Smooth muscle cell (in vitro differentiated cells): ENCODE data around the gene TNS3. TPM values are rescaled to one million over a fixed set of nuclear protein-coding genes. Genes with fewer than 3 reads are reported as not detected.

Experiments used
- DNase-seq: peaks from one replicate; lab custom pipeline; 2025; ENCODE audit not compliant: unreplicated experiment; lab: John Stamatoyannopoulos, UW
- H2AFZ ChIP-seq: fragments of 200-600 bp; sonication (generic); 2 replicates; pipeline ENCODE4 v1.6.0; 2016; ENCODE audit warnings: antibody characterized with exemption, low read depth, mild to moderate bottlenecking
- H3F3A ChIP-seq: fragments of 200-600 bp; sonication (generic); 2 replicates; pipeline ENCODE4 v1.6.0; 2017; ENCODE audit warnings: antibody characterized with exemption, low read depth
- H3K27ac ChIP-seq: fragments of 200-600 bp; sonication (generic); 2 replicates; pipeline ENCODE4 v1.5.1; 2016; ENCODE audit warnings: low read depth, mild to moderate bottlenecking
- H3K27me3 ChIP-seq: fragments of 200-600 bp; sonication (generic); 2 replicates; pipeline ENCODE4 v1.6.1; 2016; ENCODE audit warnings: low read depth, mild to moderate bottlenecking
- H3K36me3 ChIP-seq: fragments of 200-600 bp; sonication (generic); 2 replicates; pipeline ENCODE4 v1.5.1; 2016; ENCODE audit warnings: low read depth
- H3K4me1 ChIP-seq: fragments of 200-600 bp; sonication (generic); 2 replicates; pipeline ENCODE4 v1.5.1; 2016; ENCODE audit warnings: low read depth
- H3K4me2 ChIP-seq: fragments of 200-600 bp; sonication (generic); 2 replicates; pipeline ENCODE4 v1.6.0; 2016; ENCODE audit warnings: mild to moderate bottlenecking
- H3K4me3 ChIP-seq: fragments of 200-600 bp; sonication (generic); 2 replicates; pipeline ENCODE4 v1.5.1; 2016; ENCODE audit warnings: mild to moderate bottlenecking
- H3K79me2 ChIP-seq: fragments of 200-600 bp; sonication (generic); 2 replicates; pipeline ENCODE4 v1.6.0; 2016; ENCODE audit warnings: low read depth, mild to moderate bottlenecking
- H3K9ac ChIP-seq: fragments of 200-600 bp; sonication (generic); 2 replicates; pipeline ENCODE4 v1.6.0; 2016; ENCODE audit warnings: low read depth
- H3K9me3 ChIP-seq: fragments of 200-600 bp; sonication (generic); replicated peaks from 2 replicates; pipeline ENCODE4 v1.5.1; 2016; ENCODE audit warnings: low read depth
- H4K20me1 ChIP-seq: fragments of 200-600 bp; sonication (generic); 2 replicates; pipeline ENCODE4 v1.6.0; 2016; ENCODE audit warnings: low read depth
- WGBS: methylation state at CpG from one replicate; pipeline ENCODE4 v1.1.7; 2016; ENCODE audit warnings: low lambda C conversion rate; 5-methylcytosine and 5-hydroxymethylcytosine counted together
- polyA plus RNA-seq: library from polyadenylated mRNA; unstranded; fragments of >200 nt; fragmentation: Nextera tagmentation; extraction: Ambion mirVana; gene quantifications from 2 replicates; pipeline ENCODE4 v1.2.1, GENCODE V29; 2016
- total RNA-seq: library from RNA; depleted of rRNA; stranded (reverse); fragments of >200 nt; gene quantifications from 2 replicates; pipeline ENCODE4 v1.2.3, GENCODE V29; 2014
- TF ChIP-seq, protein P1 (sequence below): fragments of 200-600 bp; sonication (generic); IDR thresholded peaks from 2 replicates; pipeline ENCODE4 v1.5.1; 2017; ENCODE audit warnings: borderline replicate concordance, mild to moderate bottlenecking, antibody characterized with exemption; ENCODE audit not compliant: insufficient read depth, poor library complexity, severe bottlenecking

Gene TNS3
- total and polyA plus RNA-seq, 2 experiments from 2014 or later: 32.6 to 50.5 TPM

DNA sequence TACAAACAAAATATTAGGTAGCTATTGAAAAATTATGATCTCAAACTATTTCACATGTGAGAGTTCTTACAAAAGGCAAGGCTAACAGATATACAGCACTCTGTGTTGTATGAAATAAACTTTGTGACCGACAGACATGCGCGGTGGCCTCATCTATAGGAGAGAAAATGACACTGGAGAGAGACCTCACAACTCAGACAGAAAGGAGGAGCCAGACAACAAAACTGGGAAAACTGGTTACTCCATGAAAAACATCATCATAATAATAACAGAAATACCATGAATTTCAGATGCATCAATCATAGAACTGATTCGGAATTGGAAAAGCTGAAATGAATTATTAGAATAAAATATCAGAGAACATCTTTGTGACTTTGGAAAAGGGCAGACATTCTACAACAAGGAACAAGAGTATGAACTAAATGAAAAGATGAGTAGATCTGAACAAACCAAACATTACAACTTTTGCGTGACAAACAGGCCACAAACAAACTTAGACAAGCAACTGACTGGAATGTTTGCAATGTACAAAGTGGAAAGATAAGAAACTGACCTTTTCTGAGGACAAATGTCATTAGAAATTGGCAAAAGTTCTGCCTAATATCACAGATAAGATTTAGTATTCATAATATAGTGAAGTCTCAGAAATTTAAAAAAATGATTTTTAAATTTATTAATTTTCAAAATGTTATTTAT is 69.3 kb downstream of the TNS3 start:
- DNase-seq: no peak
- H3K36me3 ChIP-seq: no peaks in the 10 kb centered on the region
- peaks cover 26% of the 10 kb centered on the region for H3F3A ChIP-seq
- H3K27ac ChIP-seq: peak overlapping the region; percentile 94
- H3K4me1 ChIP-seq: peaks cover 36% of the 10 kb centered on the region
- H2AFZ ChIP-seq: no peak overlapping the region
- TF ChIP-seq, protein P1, sequence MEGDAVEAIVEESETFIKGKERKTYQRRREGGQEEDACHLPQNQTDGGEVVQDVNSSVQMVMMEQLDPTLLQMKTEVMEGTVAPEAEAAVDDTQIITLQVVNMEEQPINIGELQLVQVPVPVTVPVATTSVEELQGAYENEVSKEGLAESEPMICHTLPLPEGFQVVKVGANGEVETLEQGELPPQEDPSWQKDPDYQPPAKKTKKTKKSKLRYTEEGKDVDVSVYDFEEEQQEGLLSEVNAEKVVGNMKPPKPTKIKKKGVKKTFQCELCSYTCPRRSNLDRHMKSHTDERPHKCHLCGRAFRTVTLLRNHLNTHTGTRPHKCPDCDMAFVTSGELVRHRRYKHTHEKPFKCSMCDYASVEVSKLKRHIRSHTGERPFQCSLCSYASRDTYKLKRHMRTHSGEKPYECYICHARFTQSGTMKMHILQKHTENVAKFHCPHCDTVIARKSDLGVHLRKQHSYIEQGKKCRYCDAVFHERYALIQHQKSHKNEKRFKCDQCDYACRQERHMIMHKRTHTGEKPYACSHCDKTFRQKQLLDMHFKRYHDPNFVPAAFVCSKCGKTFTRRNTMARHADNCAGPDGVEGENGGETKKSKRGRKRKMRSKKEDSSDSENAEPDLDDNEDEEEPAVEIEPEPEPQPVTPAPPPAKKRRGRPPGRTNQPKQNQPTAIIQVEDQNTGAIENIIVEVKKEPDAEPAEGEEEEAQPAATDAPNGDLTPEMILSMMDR: no peak
- H3K9me3 ChIP-seq: no peaks in the 10 kb centered on the region
- no peaks in the 10 kb centered on the region for H4K20me1 ChIP-seq
- peak overlapping the region; percentile 67 for H3K4me2 ChIP-seq
- H3K79me2 ChIP-seq: peaks cover 72% of the 10 kb centered on the region
- 51% methylated on average over 5 of the region's 5 CpGs for WGBS
- no peak overlapping the region for H3K4me3 ChIP-seq
- no peaks in the 10 kb centered on the region for H3K27me3 ChIP-seq
- peak overlapping the region; percentile 67 for H3K9ac ChIP-seq

DNA sequence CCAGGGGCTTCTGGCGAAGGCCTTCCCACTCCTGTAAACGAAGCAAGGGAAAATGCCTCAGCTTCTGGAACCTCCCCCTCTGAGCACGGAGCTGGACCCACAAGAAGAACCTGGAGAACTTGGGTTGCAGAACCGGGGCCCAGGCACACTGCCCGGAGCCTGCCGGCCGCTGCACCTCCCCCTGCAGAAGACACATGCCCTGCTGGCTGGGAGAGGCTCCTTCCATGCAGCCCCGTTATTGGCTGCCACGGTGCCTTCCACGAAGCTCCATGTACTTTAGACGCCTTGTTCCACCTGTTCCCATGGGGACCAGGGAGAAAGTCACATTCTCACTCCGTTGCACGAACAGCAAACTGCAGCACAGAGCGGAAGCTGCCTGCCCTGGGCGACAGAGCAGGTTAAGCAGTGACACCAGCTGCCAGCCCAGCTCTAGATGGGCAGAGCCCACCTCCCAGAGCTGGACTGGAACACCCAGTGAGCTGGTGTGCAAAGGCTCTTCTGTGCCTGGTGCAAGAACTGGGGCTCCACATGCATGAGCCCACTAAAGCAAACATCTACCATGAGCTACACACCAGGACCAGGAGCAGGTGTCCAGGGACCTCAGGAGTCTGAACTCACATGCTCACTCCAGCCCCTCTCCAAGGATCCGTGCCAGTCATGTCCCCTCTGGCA is 70.1 kb downstream of the TNS3 start:
- H3F3A ChIP-seq: peaks cover 26% of the 10 kb centered on the region
- H3K4me2 ChIP-seq: peak overlapping the region; percentile 67
- 92% methylated on average over 16 of the region's 16 CpGs for WGBS
- H4K20me1 ChIP-seq: no peaks in the 10 kb centered on the region
- H2AFZ ChIP-seq: no peak overlapping the region
- no peaks in the 10 kb centered on the region for H3K27me3 ChIP-seq
- no peak for DNase-seq
- H3K4me1 ChIP-seq: peaks cover 44% of the 10 kb centered on the region
- H3K9ac ChIP-seq: peak overlapping the region; percentile 67
- H3K9me3 ChIP-seq: no peaks in the 10 kb centered on the region
- TF ChIP-seq, protein P1: no peak
- H3K4me3 ChIP-seq: no peak overlapping the region
- peak overlapping the region; percentile 94 for H3K27ac ChIP-seq
- H3K79me2 ChIP-seq: peaks cover 72% of the 10 kb centered on the region
- no peaks in the 10 kb centered on the region for H3K36me3 ChIP-seq

DNA sequence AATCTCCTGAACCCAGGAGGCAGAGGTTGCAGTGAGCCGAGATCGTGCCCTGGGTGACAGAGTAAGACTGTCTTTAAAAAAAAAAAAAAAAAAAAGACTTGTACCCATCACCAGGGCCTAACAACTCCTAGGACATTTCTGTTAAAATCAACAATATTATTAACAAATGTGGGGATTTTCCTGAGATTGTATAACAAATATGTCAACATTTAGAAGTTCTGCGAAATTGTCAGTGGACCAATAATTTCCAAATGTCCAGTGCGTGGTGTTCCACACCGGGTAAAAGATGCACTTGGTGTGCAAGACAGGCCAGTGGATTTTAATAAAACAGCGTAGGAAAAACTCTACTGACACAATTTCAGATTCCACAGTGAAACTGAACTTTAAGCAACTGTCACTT is 71.1 kb downstream of the TNS3 start:
- Histone ChIP-seq H3F3A (peaks cover 28% of the 10 kb centered on the region), H3K4me3 (no peak overlapping the region), H3K4me1 (peaks cover 45% of the 10 kb centered on the region), H3K4me2 (peak overlapping the region; percentile 11), H3K27me3 (no peaks in the 10 kb centered on the region), H3K9me3 (no peaks in the 10 kb centered on the region), H2AFZ (no peak overlapping the region), H3K27ac (peak overlapping the region; percentile 94), H3K36me3 (no peaks in the 10 kb centered on the region), H4K20me1 (no peaks in the 10 kb centered on the region), H3K79me2 (peaks cover 69% of the 10 kb centered on the region), H3K9ac (no peak overlapping the region)
- no peak for DNase-seq
- TF ChIP-seq, protein P1: no peak
- 93% methylated on average over 6 of the region's 6 CpGs for WGBS
